RWPE2 (cell line): ENCODE measurements around the gene YWHAE.
"Not testable (repeated sequence)": the region's sequence is repeated elsewhere in the genome, so short reads cannot be mapped to it uniquely, and the experiment has no call there.

Experiments used
- ATAC-seq: fragments of 200-7000 bp; cut with Tn5 transposase; 3 replicates; pipeline ENCODE4 v1.9.1; 2021; ENCODE audit warnings: low read depth
- DNase-seq: peaks from one replicate; pipeline ENCODE4 v3.0.0-alpha.2; 2020; ENCODE audit warnings: low spot score
- H3K27ac ChIP-seq: fragments of 450-650 bp; 2 replicates; pipeline ENCODE4 v1.5.1; 2017; ENCODE audit warnings: mild to moderate bottlenecking; ENCODE audit not compliant: poor library complexity, severe bottlenecking
- H3K27me3 ChIP-seq: fragments of 250-450 bp; sonication (Bioruptor Pico); 2 replicates; pipeline ENCODE4 v1.5.1; 2021; ENCODE audit warnings: mild to moderate bottlenecking, moderate library complexity; ENCODE audit not compliant: insufficient read depth, poor library complexity, severe bottlenecking
- H3K36me3 ChIP-seq: fragments of 250-450 bp; sonication (Bioruptor Pico); 2 replicates; pipeline ENCODE4 v1.5.1; 2020; ENCODE audit warnings: low read depth, mild to moderate bottlenecking, moderate library complexity
- H3K4me1 ChIP-seq: fragments of 250-450 bp; sonication (Bioruptor Pico); 2 replicates; pipeline ENCODE4 v1.5.1; 2021; ENCODE audit warnings: mild to moderate bottlenecking, moderate library complexity; ENCODE audit not compliant: insufficient read depth, poor library complexity, severe bottlenecking
- H3K4me3 ChIP-seq: fragments of 250-450 bp; sonication (Bioruptor Pico); 2 replicates; pipeline ENCODE4 v1.5.1; 2021; ENCODE audit warnings: mild to moderate bottlenecking, moderate library complexity; ENCODE audit not compliant: severe bottlenecking
- H3K9me3 ChIP-seq: fragments of 250-450 bp; sonication (Bioruptor Pico); 2 replicates; pipeline ENCODE4 v1.5.1; 2021; ENCODE audit warnings: mild to moderate bottlenecking, moderate library complexity; ENCODE audit not compliant: severe bottlenecking
- TF ChIP-seq, protein P1 (sequence below): fragments of 450-650 bp; IDR thresholded peaks from one replicate; pipeline ENCODE4 v1.5.1; 2017; ENCODE audit warnings: mild to moderate bottlenecking, moderate library complexity; ENCODE audit not compliant: poor library complexity, severe bottlenecking

The YWHAE gene

DNA sequence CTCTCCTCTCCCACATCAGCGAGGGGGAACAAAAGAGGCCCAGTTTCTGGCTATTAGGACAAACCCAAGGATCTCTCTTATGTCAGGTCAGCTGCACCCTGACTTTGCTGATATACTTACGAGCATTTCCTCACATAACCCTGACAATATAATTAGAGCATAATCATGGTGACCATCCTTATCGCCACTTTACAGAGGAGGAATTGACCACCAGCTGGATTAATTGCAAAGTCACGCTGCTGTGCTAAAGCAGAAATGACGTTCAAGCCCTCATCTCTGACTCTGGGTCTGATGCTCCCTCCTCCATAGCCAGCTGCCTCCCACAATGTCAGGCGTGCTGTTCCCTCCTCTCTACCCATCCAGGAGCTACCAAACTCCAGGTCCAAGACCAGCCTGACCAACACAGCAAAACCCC lies 78.0 kb downstream of the YWHAE start:
- no peak overlapping the region for H3K4me3 ChIP-seq
- no peaks in the 10 kb centered on the region for H3K36me3 ChIP-seq
- TF ChIP-seq, protein P1, sequence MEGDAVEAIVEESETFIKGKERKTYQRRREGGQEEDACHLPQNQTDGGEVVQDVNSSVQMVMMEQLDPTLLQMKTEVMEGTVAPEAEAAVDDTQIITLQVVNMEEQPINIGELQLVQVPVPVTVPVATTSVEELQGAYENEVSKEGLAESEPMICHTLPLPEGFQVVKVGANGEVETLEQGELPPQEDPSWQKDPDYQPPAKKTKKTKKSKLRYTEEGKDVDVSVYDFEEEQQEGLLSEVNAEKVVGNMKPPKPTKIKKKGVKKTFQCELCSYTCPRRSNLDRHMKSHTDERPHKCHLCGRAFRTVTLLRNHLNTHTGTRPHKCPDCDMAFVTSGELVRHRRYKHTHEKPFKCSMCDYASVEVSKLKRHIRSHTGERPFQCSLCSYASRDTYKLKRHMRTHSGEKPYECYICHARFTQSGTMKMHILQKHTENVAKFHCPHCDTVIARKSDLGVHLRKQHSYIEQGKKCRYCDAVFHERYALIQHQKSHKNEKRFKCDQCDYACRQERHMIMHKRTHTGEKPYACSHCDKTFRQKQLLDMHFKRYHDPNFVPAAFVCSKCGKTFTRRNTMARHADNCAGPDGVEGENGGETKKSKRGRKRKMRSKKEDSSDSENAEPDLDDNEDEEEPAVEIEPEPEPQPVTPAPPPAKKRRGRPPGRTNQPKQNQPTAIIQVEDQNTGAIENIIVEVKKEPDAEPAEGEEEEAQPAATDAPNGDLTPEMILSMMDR, result no peak
- no peaks in the 10 kb centered on the region for H3K27me3 ChIP-seq
- H3K9me3 ChIP-seq, result no peaks in the 10 kb centered on the region
- ATAC-seq (no peak), DNase-seq (no peak)
- H3K4me1 ChIP-seq, result no peaks in the 10 kb centered on the region
- H3K27ac ChIP-seq, result no peak overlapping the region

DNA sequence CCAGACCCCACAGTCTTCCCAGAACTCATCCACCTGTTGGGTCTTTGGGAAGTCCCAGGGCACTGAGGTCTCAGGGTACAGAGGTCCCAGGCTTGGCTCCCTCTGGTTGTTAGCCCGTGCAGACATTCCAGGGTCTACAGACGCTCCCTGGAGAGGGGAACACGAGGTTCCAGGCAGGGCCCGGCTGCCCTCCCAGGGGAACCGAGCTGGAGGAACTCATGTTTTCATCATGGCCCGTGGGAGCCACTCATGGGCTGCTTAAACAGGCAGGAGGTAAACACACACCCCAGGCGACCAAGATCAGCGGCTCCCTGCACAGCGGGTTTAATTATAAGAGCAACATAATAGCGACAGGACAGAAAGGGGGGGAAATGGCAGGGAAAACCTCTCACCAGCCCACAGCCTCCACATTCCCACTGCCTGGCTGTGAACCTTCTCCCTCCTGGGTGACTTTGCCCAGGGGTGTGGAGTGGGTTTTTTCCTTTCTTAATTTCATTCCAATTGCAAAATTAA lies 84.1 kb downstream of the YWHAE start:
- H3K36me3 ChIP-seq, result no peaks in the 10 kb centered on the region
- DNase-seq, result no peak
- H3K4me3 ChIP-seq, result no peak overlapping the region
- H3K9me3 ChIP-seq, result no peaks in the 10 kb centered on the region
- H3K27me3 ChIP-seq, result no peaks in the 10 kb centered on the region
- no peak overlapping the region for H3K27ac ChIP-seq
- no peaks in the 10 kb centered on the region for H3K4me1 ChIP-seq
- ATAC-seq, result no peak
- TF ChIP-seq, protein P1, result no peak

DNA sequence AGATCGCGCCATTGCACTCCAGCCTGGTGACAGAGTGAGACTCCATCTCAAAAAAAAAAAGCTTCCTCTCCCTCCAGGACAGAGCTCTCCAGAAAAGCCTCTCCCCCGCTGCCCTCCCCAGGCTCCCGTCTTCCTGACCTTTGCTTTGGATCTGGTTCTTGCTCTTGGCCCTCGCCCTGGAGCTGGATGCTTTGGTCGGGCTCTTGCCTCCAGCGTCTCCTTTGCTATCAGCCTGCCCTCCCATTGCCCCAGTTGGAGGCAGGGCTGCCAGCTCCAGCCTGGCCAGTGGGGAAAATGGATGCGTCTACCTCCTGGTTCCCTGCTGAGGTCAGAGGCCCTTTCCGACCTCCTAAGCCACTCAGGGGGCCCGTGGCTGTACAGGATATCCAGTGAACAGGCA lies 84.6 kb downstream of the YWHAE start:
- ATAC-seq, result no peak
- TF ChIP-seq, protein P1, result no peak
- Histone ChIP-seq H3K9me3 (no peaks in the 10 kb centered on the region), H3K27me3 (no peaks in the 10 kb centered on the region), H3K4me3 (no peak overlapping the region), H3K4me1 (no peaks in the 10 kb centered on the region), H3K36me3 (no peaks in the 10 kb centered on the region), H3K27ac (no peak overlapping the region)
- DNase-seq, result no peak

DNA sequence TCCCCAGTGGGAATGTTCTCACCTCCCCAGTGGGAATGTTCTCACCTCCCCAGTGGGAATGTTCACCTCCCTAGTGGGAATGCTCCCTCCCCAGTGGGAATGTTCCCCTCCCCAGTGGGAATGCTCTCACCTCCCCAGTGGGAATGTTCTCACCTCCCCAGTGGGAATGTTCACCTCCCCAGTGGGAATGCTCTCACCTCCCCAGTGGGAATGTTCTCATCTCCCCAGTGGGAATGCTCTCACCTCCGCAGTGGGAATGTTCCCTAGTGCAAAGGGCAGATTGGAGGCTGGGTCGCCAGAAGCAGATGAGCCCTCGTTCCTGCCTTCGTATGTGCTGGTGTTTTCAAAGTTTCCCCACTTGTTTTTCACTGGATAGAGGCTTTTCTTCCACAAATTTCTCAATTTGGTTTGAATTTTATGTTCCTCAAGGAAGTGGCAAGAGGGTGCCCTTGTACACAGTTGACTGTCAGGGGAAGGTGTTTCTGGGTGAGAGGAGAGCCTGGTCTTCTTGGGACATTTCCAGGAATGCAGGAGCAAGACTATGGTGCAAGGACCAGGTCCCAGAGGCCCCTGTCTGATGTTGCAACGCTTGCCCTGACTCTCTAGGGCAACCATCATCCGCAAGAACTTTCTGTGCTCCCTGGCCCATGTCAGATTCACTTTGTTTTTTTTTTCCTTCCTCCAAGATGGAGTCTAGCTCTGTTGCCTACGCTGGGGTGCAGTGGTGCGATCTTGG lies 86.6 kb downstream of the YWHAE start:
- Histone ChIP-seq H3K36me3 (no peaks in the 10 kb centered on the region), H3K4me3 (no peak overlapping the region), H3K27ac (no peak overlapping the region), H3K4me1 (no peaks in the 10 kb centered on the region), H3K9me3 (no peaks in the 10 kb centered on the region), H3K27me3 (no peaks in the 10 kb centered on the region)
- TF ChIP-seq, protein P1, result no peak
- ATAC-seq, result no peak
- no peak for DNase-seq

DNA sequence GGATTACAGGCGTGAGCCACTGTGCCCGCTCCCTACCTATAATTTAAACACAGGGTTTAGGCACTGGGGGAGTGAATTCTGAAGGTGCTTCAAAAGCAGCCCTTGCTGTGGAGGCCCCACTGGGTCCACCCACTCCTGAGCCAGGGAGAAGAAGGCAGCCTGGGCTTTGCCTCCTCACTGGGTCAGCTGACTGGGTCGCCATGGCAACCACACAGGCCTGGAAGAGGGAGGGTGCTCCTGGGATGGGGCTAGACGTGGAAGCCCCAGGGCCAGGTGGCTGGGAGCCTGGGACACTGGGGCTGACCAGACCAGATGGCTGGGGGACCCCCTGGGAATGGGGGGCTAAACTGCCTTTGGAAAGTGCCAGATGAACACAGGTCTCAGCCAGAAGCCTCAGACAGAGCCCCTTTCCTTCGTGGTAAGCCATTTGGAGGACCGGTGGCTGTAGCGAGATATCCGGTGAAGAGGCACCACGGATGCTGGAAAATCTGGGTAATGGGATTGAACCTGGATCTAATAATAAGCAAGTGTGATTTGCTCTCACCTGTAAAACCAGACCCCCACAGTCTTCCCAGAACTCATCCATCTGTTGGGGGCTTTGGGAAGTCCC lies 87.7 kb downstream of the YWHAE start:
- ATAC-seq (no peak), DNase-seq (no peak)
- H3K4me3 ChIP-seq, result no peak overlapping the region
- no peak overlapping the region for H3K27ac ChIP-seq
- no peaks in the 10 kb centered on the region for H3K9me3 ChIP-seq
- no peaks in the 10 kb centered on the region for H3K36me3 ChIP-seq
- no peaks in the 10 kb centered on the region for H3K27me3 ChIP-seq
- TF ChIP-seq, protein P1, result no peak
- no peaks in the 10 kb centered on the region for H3K4me1 ChIP-seq

DNA sequence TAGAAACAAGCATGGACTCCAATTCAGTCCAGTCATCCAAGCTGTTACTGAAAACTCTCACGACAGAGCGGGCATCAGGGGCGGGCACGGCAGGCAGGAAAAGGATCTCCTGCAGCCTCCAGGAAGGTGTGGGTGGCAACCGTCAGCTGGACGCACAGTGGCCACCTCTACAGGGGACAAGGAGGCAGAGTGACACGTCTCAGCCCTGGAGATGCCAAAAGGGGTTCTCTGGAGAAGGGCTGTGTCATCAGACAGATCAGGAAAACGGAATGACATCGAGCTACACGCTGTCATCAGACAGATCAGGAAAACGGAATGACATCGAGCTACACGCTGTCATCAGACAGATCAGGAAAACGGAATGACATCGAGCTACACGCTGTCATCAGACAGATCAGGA lies 92.2 kb downstream of the YWHAE start:
- H3K27me3 ChIP-seq, H3K9me3 ChIP-seq, H3K4me1 ChIP-seq, ATAC-seq, H3K36me3 ChIP-seq, DNase-seq, H3K27ac ChIP-seq, H3K4me3 ChIP-seq: not testable (repeated sequence)
